Activated naive CD4-positive, alpha-beta T cell treated with anti-CD3 and anti-CD28 coated beads for 36 hours (primary cell): ENCODE data around the gene KCNJ3. TPM values are rescaled to one million over a fixed set of nuclear protein-coding genes. Genes with fewer than 3 reads are reported as not detected.

Experiments used
- CTCF ChIA-PET: fragments of 350-600 bp; sonication (Branson Sonifier 250); formaldehyde crosslinking; loops from one replicate; lab custom pipeline; 2021; ENCODE audit warnings: antibody characterized with exemption; lab: Charles Lee
- DNase-seq: peaks from one replicate; pipeline ENCODE4 v3.0.0-alpha.2; 2020
- H3K27ac Mint-ChIP-seq: one replicate; pipeline ENCODE4 v1.8.0; 2021; ENCODE audit warnings: mild to moderate bottlenecking, mixed read lengths
- H3K27me3 Mint-ChIP-seq: one replicate; pipeline ENCODE4 v1.8.0; 2021; ENCODE audit warnings: low read depth, mixed read lengths
- H3K36me3 Mint-ChIP-seq: one replicate; pipeline ENCODE4 v1.8.0; 2021; ENCODE audit warnings: low read depth, mixed read lengths
- H3K4me1 Mint-ChIP-seq: one replicate; pipeline ENCODE4 v1.8.0; 2021; ENCODE audit warnings: low read depth, mixed read lengths
- H3K4me3 Mint-ChIP-seq: one replicate; pipeline ENCODE4 v1.8.0; 2021; ENCODE audit warnings: mild to moderate bottlenecking, moderate library complexity, mixed read lengths
- H3K9me3 Mint-ChIP-seq: one replicate; pipeline ENCODE4 v1.8.0; 2021; ENCODE audit warnings: mixed read lengths
- intact Hi-C: fragments of 100-400 bp; cut with micrococcal nuclease; formaldehyde crosslinking; loops from one replicate; pipeline ENCODE4 v1.15.1; 2023
- total RNA-seq, 2 experiments: library from RNA; stranded (reverse); gene quantifications; one replicate each; pipeline ENCODE4 v1.2.3, GENCODE V29; 2021

KCNJ3 gene
- total RNA-seq, 2 experiments from 2014 or later = not detected

- CTCF ChIA-PET = no interaction called here
- H3K9me3 Mint-ChIP-seq = no peaks in the 10 kb centered on the region
These were observed 12.2 kb downstream of the KCNJ3 start for GRCh38 chr2:154710685-154711084.

GRCh38 chr2:154713675-154714074 is 15.2 kb downstream of the KCNJ3 start:
- Mint-ChIP-seq H3K27me3 (no peaks in the 10 kb centered on the region), H3K4me1 (no peaks in the 10 kb centered on the region), H3K9me3 (no peaks in the 10 kb centered on the region), H3K36me3 (no peaks in the 10 kb centered on the region), H3K27ac (no peak overlapping the region), H3K4me3 (no peak overlapping the region)
- DNase-seq = no peak
- CTCF ChIA-PET = no interaction called here
- intact Hi-C loops = no loop called here

More at GRCh38 chr2:154710685-154711084, 12.2 kb downstream of the KCNJ3 start:
- no peaks in the 10 kb centered on the region for H3K36me3 Mint-ChIP-seq
- intact Hi-C loops = no loop called here
- H3K27ac Mint-ChIP-seq = no peak overlapping the region
- no peaks in the 10 kb centered on the region for H3K27me3 Mint-ChIP-seq
- H3K4me3 Mint-ChIP-seq = no peak overlapping the region
- H3K4me1 Mint-ChIP-seq = no peaks in the 10 kb centered on the region
- no peak for DNase-seq

GRCh38 chr2:154720651-154721050 is 22.2 kb downstream of the KCNJ3 start:
- H3K9me3 Mint-ChIP-seq = no peaks in the 10 kb centered on the region
- no peaks in the 10 kb centered on the region for H3K27me3 Mint-ChIP-seq
- DNase-seq = no peak
- H3K27ac Mint-ChIP-seq = no peak overlapping the region
- H3K4me3 Mint-ChIP-seq = no peak overlapping the region
- H3K4me1 Mint-ChIP-seq = no peaks in the 10 kb centered on the region
- no peaks in the 10 kb centered on the region for H3K36me3 Mint-ChIP-seq
- intact Hi-C loops = no loop called here
- CTCF ChIA-PET = no interaction called here

- CTCF ChIA-PET = no interaction called here
- no peak for DNase-seq
- Mint-ChIP-seq H3K4me1 (no peaks in the 10 kb centered on the region), H3K36me3 (no peaks in the 10 kb centered on the region), H3K4me3 (no peak overlapping the region), H3K27me3 (no peaks in the 10 kb centered on the region), H3K27ac (no peak overlapping the region), H3K9me3 (peaks cover 1% of the 10 kb centered on the region)
- intact Hi-C loops = no loop called here
These were observed 25.8 kb downstream of the KCNJ3 start for GRCh38 chr2:154724194-154724797.

GRCh38 chr2:154740361-154740760 is 41.9 kb downstream of the KCNJ3 start:
- no peak overlapping the region for H3K27ac Mint-ChIP-seq
- intact Hi-C loops = no loop called here
- DNase-seq = no peak
- no peak overlapping the region for H3K4me3 Mint-ChIP-seq
- H3K9me3 Mint-ChIP-seq = peaks cover 2% of the 10 kb centered on the region
- CTCF ChIA-PET = no interaction called here
- H3K36me3 Mint-ChIP-seq = no peaks in the 10 kb centered on the region
- H3K4me1 Mint-ChIP-seq = no peaks in the 10 kb centered on the region
- H3K27me3 Mint-ChIP-seq = no peaks in the 10 kb centered on the region

GRCh38 chr2:154758871-154759270 is 60.4 kb downstream of the KCNJ3 start:
- no peak for DNase-seq
- Mint-ChIP-seq H3K27me3 (no peaks in the 10 kb centered on the region), H3K27ac (no peak overlapping the region), H3K36me3 (no peaks in the 10 kb centered on the region), H3K4me3 (no peak overlapping the region), H3K9me3 (no peaks in the 10 kb centered on the region), H3K4me1 (no peaks in the 10 kb centered on the region)
- CTCF ChIA-PET = no interaction called here
- intact Hi-C loops = no loop called here

GRCh38 chr2:154762638-154763037 is 64.1 kb downstream of the KCNJ3 start:
- Mint-ChIP-seq H3K27me3 (no peaks in the 10 kb centered on the region), H3K9me3 (no peaks in the 10 kb centered on the region), H3K4me1 (no peaks in the 10 kb centered on the region), H3K4me3 (no peak overlapping the region), H3K27ac (no peak overlapping the region), H3K36me3 (no peaks in the 10 kb centered on the region)
- intact Hi-C loops = no loop called here
- no peak for DNase-seq
- CTCF ChIA-PET = no interaction called here

GRCh38 chr2:154771664-154772284 is 73.3 kb downstream of the KCNJ3 start:
- intact Hi-C loops = no loop called here
- H3K4me3 Mint-ChIP-seq = no peak overlapping the region
- no peak overlapping the region for H3K27ac Mint-ChIP-seq
- peaks cover 4% of the 10 kb centered on the region for H3K9me3 Mint-ChIP-seq
- no peak for DNase-seq
- no peaks in the 10 kb centered on the region for H3K4me1 Mint-ChIP-seq
- H3K27me3 Mint-ChIP-seq = no peaks in the 10 kb centered on the region
- CTCF ChIA-PET = no interaction called here
- H3K36me3 Mint-ChIP-seq = no peaks in the 10 kb centered on the region

- Mint-ChIP-seq H3K36me3 (no peaks in the 10 kb centered on the region), H3K27ac (no peak overlapping the region), H3K9me3 (no peaks in the 10 kb centered on the region), H3K4me3 (no peak overlapping the region), H3K27me3 (no peaks in the 10 kb centered on the region), H3K4me1 (no peaks in the 10 kb centered on the region)
- intact Hi-C loops = no loop called here
- CTCF ChIA-PET = no interaction called here
- no peak for DNase-seq
These were observed 78.3 kb downstream of the KCNJ3 start for GRCh38 chr2:154776825-154777224.

GRCh38 chr2:154794406-154794805 is 95.9 kb downstream of the KCNJ3 start:
- no peaks in the 10 kb centered on the region for H3K4me1 Mint-ChIP-seq
- H3K27me3 Mint-ChIP-seq = no peaks in the 10 kb centered on the region

GRCh38 chr2:154795651-154796050 is 97.2 kb downstream of the KCNJ3 start:
- no peak overlapping the region for H3K27ac Mint-ChIP-seq
- intact Hi-C loops = no loop called here
- H3K4me1 Mint-ChIP-seq = no peaks in the 10 kb centered on the region
- H3K9me3 Mint-ChIP-seq = peaks cover 5% of the 10 kb centered on the region
- DNase-seq = no peak
- CTCF ChIA-PET = no interaction called here
- no peak overlapping the region for H3K4me3 Mint-ChIP-seq
- no peaks in the 10 kb centered on the region for H3K27me3 Mint-ChIP-seq
- H3K36me3 Mint-ChIP-seq = no peaks in the 10 kb centered on the region

More at GRCh38 chr2:154794406-154794805, 95.9 kb downstream of the KCNJ3 start:
- Mint-ChIP-seq H3K27ac (no peak overlapping the region), H3K9me3 (peaks cover 5% of the 10 kb centered on the region), H3K36me3 (no peaks in the 10 kb centered on the region), H3K4me3 (no peak overlapping the region)
- CTCF ChIA-PET = no interaction called here
- intact Hi-C loops = no loop called here
- DNase-seq = no peak

- Mint-ChIP-seq H3K27me3 (no peaks in the 10 kb centered on the region), H3K27ac (no peak overlapping the region), H3K9me3 (peaks cover 1% of the 10 kb centered on the region), H3K4me3 (no peak overlapping the region), H3K4me1 (no peaks in the 10 kb centered on the region), H3K36me3 (no peaks in the 10 kb centered on the region)
- CTCF ChIA-PET = no interaction called here
- DNase-seq = no peak
- intact Hi-C loops = no loop called here
These were observed 106.0 kb downstream of the KCNJ3 start for GRCh38 chr2:154804451-154804850.

GRCh38 chr2:154813636-154814035 is 115.1 kb downstream of the KCNJ3 start:
- intact Hi-C loops = no loop called here
- Mint-ChIP-seq H3K27me3 (no peaks in the 10 kb centered on the region), H3K36me3 (no peaks in the 10 kb centered on the region), H3K27ac (no peak overlapping the region), H3K9me3 (no peaks in the 10 kb centered on the region), H3K4me1 (no peaks in the 10 kb centered on the region), H3K4me3 (no peak overlapping the region)
- CTCF ChIA-PET = no interaction called here
- DNase-seq = no peak
